GM12872 (cell line): ENCODE measurements around the gene DMD.

Source experiments
- TF ChIP-seq, protein P1 (sequence below): IDR thresholded peaks from 3 replicates; pipeline ENCODE4 v1.5.1; 2011; ENCODE audit warnings: low read depth, mild to moderate bottlenecking, low read length, moderate library complexity; ENCODE audit not compliant: insufficient read depth

The DMD gene

DNA sequence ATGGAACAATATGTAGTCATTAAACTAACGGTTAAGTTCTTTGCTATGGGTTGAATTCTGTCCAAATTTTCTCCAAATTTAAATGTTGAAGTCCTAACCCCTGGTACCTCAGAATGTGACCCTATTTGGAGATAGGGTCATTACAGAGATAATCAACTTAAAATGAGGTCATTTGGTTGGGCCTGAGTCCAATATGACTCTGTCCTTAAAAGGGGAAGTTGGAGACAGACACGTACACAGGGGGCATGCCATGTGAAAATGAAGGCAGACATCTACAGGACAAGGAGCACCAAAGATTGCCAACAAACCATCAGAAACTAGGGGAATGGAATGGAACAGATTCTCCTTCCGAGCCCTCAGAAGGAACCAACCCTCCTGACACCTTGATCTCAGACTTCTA lies 1647.6 kb downstream of the DMD start:
- TF ChIP-seq, protein P1, sequence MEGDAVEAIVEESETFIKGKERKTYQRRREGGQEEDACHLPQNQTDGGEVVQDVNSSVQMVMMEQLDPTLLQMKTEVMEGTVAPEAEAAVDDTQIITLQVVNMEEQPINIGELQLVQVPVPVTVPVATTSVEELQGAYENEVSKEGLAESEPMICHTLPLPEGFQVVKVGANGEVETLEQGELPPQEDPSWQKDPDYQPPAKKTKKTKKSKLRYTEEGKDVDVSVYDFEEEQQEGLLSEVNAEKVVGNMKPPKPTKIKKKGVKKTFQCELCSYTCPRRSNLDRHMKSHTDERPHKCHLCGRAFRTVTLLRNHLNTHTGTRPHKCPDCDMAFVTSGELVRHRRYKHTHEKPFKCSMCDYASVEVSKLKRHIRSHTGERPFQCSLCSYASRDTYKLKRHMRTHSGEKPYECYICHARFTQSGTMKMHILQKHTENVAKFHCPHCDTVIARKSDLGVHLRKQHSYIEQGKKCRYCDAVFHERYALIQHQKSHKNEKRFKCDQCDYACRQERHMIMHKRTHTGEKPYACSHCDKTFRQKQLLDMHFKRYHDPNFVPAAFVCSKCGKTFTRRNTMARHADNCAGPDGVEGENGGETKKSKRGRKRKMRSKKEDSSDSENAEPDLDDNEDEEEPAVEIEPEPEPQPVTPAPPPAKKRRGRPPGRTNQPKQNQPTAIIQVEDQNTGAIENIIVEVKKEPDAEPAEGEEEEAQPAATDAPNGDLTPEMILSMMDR: no peak

DNA sequence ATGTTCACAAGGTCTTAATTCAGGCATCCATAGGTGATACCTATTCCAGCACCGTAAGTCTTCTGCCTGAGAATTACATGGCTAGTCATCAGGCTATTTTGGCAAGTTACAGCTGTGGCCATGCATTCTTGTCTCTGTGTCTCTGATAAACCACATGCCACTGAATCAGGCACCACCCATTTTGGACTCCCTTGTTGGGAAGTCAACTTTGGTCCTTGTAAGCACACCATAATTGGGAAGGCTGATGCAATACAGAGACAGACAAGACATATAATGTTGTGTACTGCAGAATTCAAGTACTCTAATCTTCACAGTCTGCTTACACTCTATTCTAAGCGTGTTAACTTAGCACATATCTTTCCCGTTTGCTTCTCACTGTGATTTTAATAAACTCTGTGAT lies 1655.8 kb downstream of the DMD start:
- TF ChIP-seq, protein P1: no peak

DNA sequence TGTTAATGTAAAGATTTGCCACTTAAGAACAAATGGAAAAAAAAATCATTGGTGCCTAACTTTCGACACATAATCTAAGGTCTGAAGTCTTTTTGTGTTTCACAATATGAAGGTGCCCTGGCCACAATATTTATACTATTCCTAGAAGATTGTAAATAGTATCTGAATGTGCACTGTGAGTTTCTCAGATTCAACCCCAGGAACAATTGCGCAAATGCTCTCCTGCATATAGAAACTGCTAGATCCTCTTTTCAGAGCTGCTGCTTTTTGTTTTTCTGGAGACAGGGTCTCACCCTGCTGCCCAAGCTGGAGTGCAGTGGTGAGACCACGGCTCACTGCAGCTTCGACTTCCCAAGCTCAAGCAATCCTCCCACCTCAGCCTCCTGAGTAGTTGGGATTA lies 1659.4 kb downstream of the DMD start:
- TF ChIP-seq, protein P1: no peak

DNA sequence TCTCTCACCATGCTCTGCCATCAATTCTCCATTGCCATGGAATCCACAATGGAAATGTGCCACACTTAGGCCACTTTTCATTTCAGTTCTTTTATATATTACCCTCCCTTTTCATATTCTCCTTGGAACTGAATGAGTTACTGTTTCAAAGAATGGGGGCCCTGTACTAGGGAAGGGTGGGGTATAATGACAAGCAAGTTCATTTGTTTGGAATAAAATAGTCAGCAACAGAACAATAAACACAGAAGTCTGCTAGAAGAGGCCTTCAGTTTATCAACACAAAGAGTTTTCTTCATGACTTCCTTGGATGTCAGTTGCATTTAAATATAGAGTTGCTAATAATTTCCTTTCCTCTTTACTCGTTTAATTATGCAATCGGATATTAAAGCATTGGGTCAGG lies 1661.2 kb downstream of the DMD start:
- TF ChIP-seq, protein P1: no peak

DNA sequence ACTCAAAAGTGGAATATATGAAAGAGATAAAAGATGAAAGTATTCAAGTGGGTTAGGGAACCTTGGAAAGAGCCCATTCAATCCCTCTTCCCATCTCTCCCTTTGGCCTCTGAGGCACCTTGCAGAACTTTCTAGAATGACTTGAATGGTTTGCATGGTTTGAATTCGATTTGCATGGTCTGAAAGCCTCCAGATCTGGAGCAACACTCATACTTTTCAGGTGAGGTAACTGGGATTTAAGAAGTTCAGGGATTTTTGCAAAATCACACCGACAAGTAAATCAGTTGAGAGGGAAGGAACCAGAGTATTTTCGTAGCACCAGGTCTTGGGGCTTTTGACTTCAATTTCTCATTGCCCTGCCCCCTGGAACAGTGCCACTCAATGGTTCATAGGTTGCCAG lies 1663.5 kb downstream of the DMD start:
- TF ChIP-seq, protein P1: no peak

DNA sequence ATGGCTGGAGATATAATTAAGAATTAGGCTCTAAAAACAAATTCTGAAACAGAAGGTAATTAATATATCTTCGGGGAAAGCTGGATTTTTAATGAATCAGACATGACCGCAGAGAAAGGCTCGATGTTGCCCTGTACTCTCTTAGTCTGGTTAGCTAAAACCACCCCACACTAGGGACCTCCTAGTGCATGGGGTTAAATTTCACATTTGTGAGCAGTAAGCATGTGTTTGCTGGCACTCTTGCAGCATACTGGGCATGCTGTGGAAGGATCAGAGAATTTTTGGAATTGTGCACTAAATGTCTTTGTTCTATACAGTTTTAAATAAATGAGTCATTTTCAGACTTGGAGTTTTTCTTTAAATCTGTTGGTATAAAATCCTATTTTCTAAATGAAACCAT lies 1663.9 kb downstream of the DMD start:
- TF ChIP-seq, protein P1: no peak

DNA sequence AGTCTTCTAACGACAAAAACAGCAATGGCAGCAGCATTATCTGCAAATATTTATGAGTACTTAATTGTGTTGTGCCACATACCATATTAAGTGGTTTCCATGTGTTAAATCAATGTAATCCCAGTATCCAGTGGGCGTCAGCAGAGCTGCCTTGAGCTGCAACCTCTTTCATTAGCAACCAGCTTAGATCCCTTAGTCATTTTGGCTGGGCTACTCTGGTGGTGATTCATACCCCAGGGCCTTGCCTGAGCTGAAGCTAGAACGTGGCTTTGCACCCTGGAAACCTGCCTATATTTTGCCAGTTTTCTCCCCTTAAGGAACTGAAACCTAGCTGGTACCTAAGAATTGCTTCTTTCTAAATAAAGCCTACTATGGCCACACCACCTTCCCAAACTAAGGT lies 1665.2 kb downstream of the DMD start:
- TF ChIP-seq, protein P1: no peak

DNA sequence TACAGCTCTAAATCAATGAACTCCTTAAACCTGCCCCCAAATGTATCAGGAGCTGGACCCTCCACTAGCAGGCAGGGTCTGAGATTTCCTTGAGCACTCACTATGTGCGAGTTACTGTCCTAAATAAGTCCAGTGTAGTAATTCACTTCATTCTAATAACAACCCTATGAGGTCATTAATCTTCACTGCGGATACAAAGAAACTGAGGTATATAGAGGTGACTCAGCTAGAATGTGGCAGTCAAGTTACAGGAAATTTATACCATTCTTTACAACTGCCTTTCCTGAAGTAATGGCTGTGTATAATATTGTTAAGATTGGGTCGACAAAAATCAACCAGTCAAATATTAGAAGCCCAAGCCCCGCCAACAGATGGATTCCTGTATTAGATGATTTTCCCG lies 1665.6 kb downstream of the DMD start:
- TF ChIP-seq, protein P1: no peak
